Measurements from ENCODE around the gene CPA1.

- TF ChIP-seq CTCF (IDR thresholded peaks at IDR 0.05), result no peak
- no peak for TF ChIP-seq POLR2A (IDR thresholded peaks at IDR 0.05)
Measured at GRCh38 chr7:130400120-130400572, 19.9 kb downstream of the CPA1 start.

Data from esophagus squamous epithelium (tissue), 4 donors.